HepG2 (cell line): Measurements from ENCODE around the gene SRXN1. TPM values are rescaled to one million over a fixed set of nuclear protein-coding genes. Genes with fewer than 3 reads are reported as not detected.

Experiments used
- ATAC-seq: fragments of 200-7000 bp; cut with Tn5 transposase; 3 replicates; pipeline ENCODE4 v1.9.1; 2020; ENCODE audit warnings: mild to moderate bottlenecking, moderate library complexity
- BruUV-seq: library from RNA; stranded (reverse); fragments of 400-500 nt; replicated peaks from 2 replicates; lab custom pipeline; 2021; lab: Mats Ljungman, UMichigan
- CTCF ChIA-PET: fragments of 300-600 bp; formaldehyde crosslinking; extraction: SDS; loops from one replicate; lab custom pipeline; 2021; ENCODE audit warnings: low total read pairs, inconsistent platforms, low intra/inter-chr PET ratio; lab: Yijun Ruan, JAX
- POLR2A ChIA-PET: fragments of 350-600 bp; sonication (Branson Sonifier 250); formaldehyde crosslinking; loops from one replicate; lab custom pipeline; 2020; ENCODE audit warnings: antibody characterized with exemption, inconsistent platforms; lab: Yijun Ruan, JAX
- DNase-seq: peaks from one replicate; pipeline ENCODE4 v3.0.0-alpha.2; 2015; ENCODE audit warnings: low spot score
- FAIRE-seq: peaks from 3 replicates; lab custom pipeline; 2011; peaks lifted over from hg19 to GRCh38; lab: Jason Lieb, UNC
- H2AFZ ChIP-seq: one replicate; pipeline ENCODE4 v1.6.1; 2011; ENCODE audit warnings: low read length, inconsistent platforms
- H3K27ac ChIP-seq: fragments of 300-600 bp; 3 replicates; pipeline ENCODE4 v1.8.0; 2011; ENCODE audit warnings: mixed run types, mild to moderate bottlenecking, mixed read lengths, low read length, inconsistent platforms; ENCODE audit not compliant: insufficient read depth; ENCODE audit errors: extremely low read length
- H3K27me3 ChIP-seq, 2 experiments: fragments of 200-600 bp in 1 of 2; 2 replicates in 1 of 2; 3 replicates in 1 of 2; pipeline versions ENCODE4 v1.6.0 to v1.8.0; 2011; ENCODE audit warnings: low read length in 2 of 2, mild to moderate bottlenecking in 2 of 2, moderate library complexity in 2 of 2, inconsistent platforms in 1 of 2; ENCODE audit not compliant: insufficient read depth in 2 of 2, control insufficient read depth in 1 of 2
- H3K36me3 ChIP-seq, 2 experiments: fragments of 200-600 bp in 1 of 2; replicated peaks in 1 of 2; 2 replicates in 1 of 2; 3 replicates in 1 of 2; pipeline versions ENCODE4 v1.5.1 to v1.8.0; 2011; ENCODE audit warnings: low read length in 2 of 2, inconsistent platforms in 1 of 2; ENCODE audit not compliant: insufficient read depth in 2 of 2, control insufficient read depth in 1 of 2
- H3K4me1 ChIP-seq: 2 replicates; pipeline ENCODE4 v1.5.1; 2012; ENCODE audit warnings: low read length, inconsistent platforms; ENCODE audit not compliant: insufficient read depth
- H3K4me2 ChIP-seq: 2 replicates; pipeline ENCODE4 v1.6.0; 2011; ENCODE audit warnings: low read depth, low read length, inconsistent platforms
- H3K4me3 ChIP-seq, 3 experiments: fragments of 200-600 bp in 1 of 3; sonication (generic), shearing (Covaris generic) in 1 of 3; replicated peaks in 1 of 3; 2 replicates each; pipeline ENCODE4 v1.5.1; 2011 to 2016; ENCODE audit warnings: low read length in 3 of 3, inconsistent platforms in 2 of 3, low read depth in 2 of 3, mild to moderate bottlenecking in 2 of 3, control low read depth in 1 of 3, mixed read lengths in 1 of 3; ENCODE audit not compliant: insufficient read depth in 1 of 3
- H3K79me2 ChIP-seq: one replicate; pipeline ENCODE4 v1.6.1; 2011; ENCODE audit warnings: low read length, inconsistent platforms; ENCODE audit not compliant: insufficient read depth
- H3K9ac ChIP-seq: 2 replicates; pipeline ENCODE4 v1.6.0; 2011; ENCODE audit warnings: mild to moderate bottlenecking, low read depth, low read length, inconsistent platforms; ENCODE audit not compliant: insufficient read depth
- H3K9me3 ChIP-seq: 2 replicates; pipeline ENCODE4 v1.5.1; 2012; ENCODE audit warnings: mild to moderate bottlenecking, low read length
- H4K20me1 ChIP-seq: 2 replicates; pipeline ENCODE4 v1.6.0; 2011; ENCODE audit warnings: inconsistent platforms, mild to moderate bottlenecking, low read length, moderate library complexity; ENCODE audit not compliant: insufficient read depth
- CTCF ChIP-seq: sonication (generic); formaldehyde crosslinking; IDR thresholded peaks from 2 replicates; pipeline ENCODE4 v1.5.0; 2020; ENCODE audit warnings: mild to moderate bottlenecking, missing genetic modification reagents, moderate library complexity
- KAT2B ChIP-seq: fragments of 150-350 bp; IDR thresholded peaks from 2 replicates; pipeline ENCODE4 v1.6.1; 2014; ENCODE audit warnings: low read depth, low read length, borderline replicate concordance
- LRRFIP1 ChIP-seq: sonication (generic); formaldehyde crosslinking; conservative IDR thresholded peaks from 2 replicates; pipeline ENCODE4 v1.4.0; 2020; ENCODE audit warnings: missing genetic modification reagents
- MAF1 ChIP-seq: sonication (generic); formaldehyde crosslinking; IDR thresholded peaks from 2 replicates; pipeline ENCODE4 v1.5.0; 2020; ENCODE audit warnings: missing genetic modification reagents, borderline replicate concordance
- MAX ChIP-seq: IDR thresholded peaks from 2 replicates; pipeline ENCODE4 v1.6.1; 2012; ENCODE audit warnings: inconsistent platforms
- NAIF1 ChIP-seq: sonication (generic); formaldehyde crosslinking; IDR thresholded peaks from 2 replicates; pipeline ENCODE4 v1.5.0; 2020; ENCODE audit warnings: mild to moderate bottlenecking, missing genetic modification reagents, borderline replicate concordance
- SOX5 ChIP-seq: IDR thresholded peaks from 2 replicates; pipeline ENCODE4 v1.6.1; 2016; ENCODE audit warnings: borderline replicate concordance
- ZNF431 ChIP-seq: sonication (generic); formaldehyde crosslinking; IDR thresholded peaks from 2 replicates; pipeline ENCODE4 v1.9.0; 2022; ENCODE audit warnings: missing genetic modification reagents, low read depth, mild to moderate bottlenecking, borderline replicate concordance
- ZNF772 ChIP-seq: sonication (generic); formaldehyde crosslinking; IDR thresholded peaks from 2 replicates; pipeline ENCODE4 v1.5.0; 2020; ENCODE audit warnings: mild to moderate bottlenecking, missing genetic modification reagents
- ZNF773 ChIP-seq: sonication (generic); formaldehyde crosslinking; IDR thresholded peaks from 2 replicates; pipeline ENCODE4 v1.4.0; 2020; ENCODE audit warnings: missing genetic modification reagents, borderline replicate concordance
- WGBS: methylation state at CpG from one replicate; pipeline ENCODE4 v1.1.6; 2017; ENCODE audit warnings: low lambda C conversion rate; 5-methylcytosine and 5-hydroxymethylcytosine counted together
- in situ Hi-C: cut with HindIII; loops from 2 replicates; pipeline ENCODE4 v1.10.0; 2017; ENCODE audit warnings: low pct_unique_long_range_greater_than_20kb; ENCODE audit not compliant: extremely low pct_ligation_motif_present
- intact Hi-C: fragments of 100-400 bp; cut with micrococcal nuclease; formaldehyde crosslinking; loops from one replicate; pipeline ENCODE4 v1.10.0; 2022; ENCODE audit not compliant: unreplicated experiment
- polyA plus RNA-seq, 8 experiments: library from polyadenylated mRNA; depleted of rRNA in 3 of 8; stranded (reverse) in 7 of 8; unstranded in 1 of 8; fragments of >200 nt; fragmentation: Illumina TruSeq in 4 of 8; extraction: Trizol in 4 of 8; gene quantifications; 2 replicates each; pipeline versions ENCODE4 v1.2.1 to v1.2.3, GENCODE V29; 2011 to 2016; ENCODE audit warnings: low read depth in 4 of 8, missing spikeins in 1 of 8, mixed read lengths in 1 of 8; ENCODE audit not compliant: insufficient read depth in 1 of 8
- total RNA-seq, 5 experiments: library from RNA; depleted of rRNA; stranded (reverse); fragments of >200 nt; fragmentation: Illumina TruSeq; extraction: Trizol; gene quantifications; 2 replicates each; pipeline ENCODE4 v1.2.3, GENCODE V29; 2016; ENCODE audit warnings: low read depth in 1 of 5
- TF ChIP-seq, protein P1 (sequence below): sonication (generic); formaldehyde crosslinking; IDR thresholded peaks from 2 replicates; pipeline ENCODE4 v1.9.0; 2021; ENCODE audit warnings: missing genetic modification reagents, borderline replicate concordance

Gene SRXN1
- total and polyA plus RNA-seq, 2 of the 13 experiments (the other 11 are each of a cell fraction or from before 2014, with no cell fraction given): 29.9 to 87.7 TPM

DNA sequence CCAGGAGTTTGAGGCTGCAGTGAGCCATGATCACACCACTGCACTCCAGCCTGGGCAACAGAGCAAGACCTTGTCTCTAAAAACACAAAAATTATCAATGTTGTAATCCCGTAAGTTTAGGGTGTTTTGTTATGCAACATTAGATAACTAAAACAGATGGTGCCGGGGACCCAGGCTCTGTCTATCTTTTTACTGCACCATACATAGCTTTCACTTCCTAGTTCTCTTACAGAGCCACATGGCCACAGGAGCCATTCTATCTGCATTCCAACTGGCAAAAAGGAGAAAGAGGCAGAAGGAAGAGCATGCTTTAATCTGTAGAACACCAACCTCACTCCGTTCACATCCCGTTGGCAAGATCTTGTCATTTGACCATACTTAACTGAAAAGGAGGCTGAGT lies 37.5 kb downstream of the SRXN1 start:
- DNase-seq: no peak
- no peak overlapping the region for H3K4me3 ChIP-seq
- CTCF ChIA-PET: no interaction called here
- no peaks in the 10 kb centered on the region for H4K20me1 ChIP-seq
- H3K4me2 ChIP-seq: no peak overlapping the region
- no peaks in the 10 kb centered on the region for H3K79me2 ChIP-seq
- TF ChIP-seq KAT2B (no peak), MAX (no peak)
- TF ChIP-seq, protein P1, sequence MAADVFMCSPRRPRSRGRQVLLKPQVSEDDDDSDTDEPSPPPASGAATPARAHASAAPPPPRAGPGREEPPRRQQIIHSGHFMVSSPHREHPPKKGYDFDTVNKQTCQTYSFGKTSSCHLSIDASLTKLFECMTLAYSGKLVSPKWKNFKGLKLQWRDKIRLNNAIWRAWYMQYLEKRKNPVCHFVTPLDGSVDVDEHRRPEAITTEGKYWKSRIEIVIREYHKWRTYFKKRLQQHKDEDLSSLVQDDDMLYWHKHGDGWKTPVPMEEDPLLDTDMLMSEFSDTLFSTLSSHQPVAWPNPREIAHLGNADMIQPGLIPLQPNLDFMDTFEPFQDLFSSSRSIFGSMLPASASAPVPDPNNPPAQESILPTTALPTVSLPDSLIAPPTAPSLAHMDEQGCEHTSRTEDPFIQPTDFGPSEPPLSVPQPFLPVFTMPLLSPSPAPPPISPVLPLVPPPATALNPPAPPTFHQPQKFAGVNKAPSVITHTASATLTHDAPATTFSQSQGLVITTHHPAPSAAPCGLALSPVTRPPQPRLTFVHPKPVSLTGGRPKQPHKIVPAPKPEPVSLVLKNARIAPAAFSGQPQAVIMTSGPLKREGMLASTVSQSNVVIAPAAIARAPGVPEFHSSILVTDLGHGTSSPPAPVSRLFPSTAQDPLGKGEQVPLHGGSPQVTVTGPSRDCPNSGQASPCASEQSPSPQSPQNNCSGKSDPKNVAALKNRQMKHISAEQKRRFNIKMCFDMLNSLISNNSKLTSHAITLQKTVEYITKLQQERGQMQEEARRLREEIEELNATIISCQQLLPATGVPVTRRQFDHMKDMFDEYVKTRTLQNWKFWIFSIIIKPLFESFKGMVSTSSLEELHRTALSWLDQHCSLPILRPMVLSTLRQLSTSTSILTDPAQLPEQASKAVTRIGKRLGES: no peak
- peaks cover 5% of the 10 kb centered on the region; the same call in 1 of the 2 replicates for H3K9me3 ChIP-seq
- intact Hi-C loops: no loop called here
- no peaks in the 10 kb centered on the region for H3K36me3 ChIP-seq
- no peak for ATAC-seq
- no TSS peak for BruUV-seq
- no peak overlapping the region for H3K9ac ChIP-seq
- 26% methylated on average over 4 of the region's 4 CpGs for WGBS
- peaks cover 19% of the 10 kb centered on the region for H3K4me1 ChIP-seq
- POLR2A ChIA-PET: no interaction called here
- FAIRE-seq: no peak
- in situ Hi-C loops: no loop called here
- H2AFZ ChIP-seq: no peak overlapping the region
- H3K27ac ChIP-seq: no peak overlapping the region
- peaks cover 11 to 55% of the 10 kb centered on the region in 2 experiments; a peak in 4 of 5 replicates for H3K27me3 ChIP-seq

DNA sequence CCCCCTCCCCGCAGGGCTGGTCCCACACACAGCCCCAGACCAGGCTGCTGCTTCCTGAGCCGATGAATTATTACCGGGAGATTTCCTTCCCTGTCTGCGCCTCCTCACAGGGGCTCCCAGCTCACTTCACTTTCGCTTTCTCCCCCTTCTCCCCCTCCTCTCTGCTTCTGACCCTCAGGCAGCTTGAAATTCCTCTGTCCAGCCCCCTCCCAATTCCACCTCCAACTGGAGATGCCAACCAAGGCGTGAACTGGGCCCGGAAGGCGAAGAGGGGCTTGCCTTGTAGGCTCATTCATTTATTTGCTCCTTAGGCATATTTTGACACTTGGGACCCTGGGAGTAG lies 41.2 kb downstream of the SRXN1 start:
- peaks cover 17 to 59% of the 10 kb centered on the region in 2 experiments for H3K27me3 ChIP-seq
- FAIRE-seq: no peak
- TF ChIP-seq ZNF431 (CRISPR knock-in tag) (no peak), LRRFIP1 (CRISPR knock-in tag) (no peak), MAF1 (CRISPR knock-in tag) (no peak), NAIF1 (CRISPR knock-in tag) (no peak), ZNF773 (CRISPR knock-in tag) (no peak), ZNF772 (CRISPR knock-in tag) (no peak), SOX5 (CRISPR knock-in tag) (no peak), CTCF (CRISPR knock-in tag) (no peak)

More for the DNA sequence above, 41.2 kb downstream of the SRXN1 start:
- no peak for DNase-seq
- peak overlapping the region; percentile 28; the same call in 1 of the 2 replicates for H3K4me2 ChIP-seq
- no peak overlapping the region for H3K9ac ChIP-seq
- 22% methylated on average over 8 of the region's 8 CpGs for WGBS
- ATAC-seq: peak; percentile 28
- H3K36me3 ChIP-seq: no peaks in the 10 kb centered on the region
- no peaks in the 10 kb centered on the region for H3K79me2 ChIP-seq
- in situ Hi-C loops: no loop called here
- BruUV-seq: no TSS peak
- H2AFZ ChIP-seq: no peak overlapping the region
- ChIA-PET CTCF (no interaction called here), POLR2A (no interaction called here)
- H4K20me1 ChIP-seq: no peaks in the 10 kb centered on the region
- H3K27ac ChIP-seq: no peak overlapping the region
- no peaks in the 10 kb centered on the region for H3K9me3 ChIP-seq
- intact Hi-C loops: no loop called here
- H3K4me1 ChIP-seq: peaks cover 13% of the 10 kb centered on the region
- peak overlapping the region in 1 of 3 experiments; percentile 25; a peak in 1 of 6 replicates for H3K4me3 ChIP-seq
